ENCODE measurements around the gene EPG5. TPM values are rescaled to one million over a fixed set of nuclear protein-coding genes. Genes with fewer than 3 reads are reported as not detected.

The EPG5 gene
- total RNA-seq, 2 experiments from 2014 or later: 4.8 to 8.7 TPM

DNA sequence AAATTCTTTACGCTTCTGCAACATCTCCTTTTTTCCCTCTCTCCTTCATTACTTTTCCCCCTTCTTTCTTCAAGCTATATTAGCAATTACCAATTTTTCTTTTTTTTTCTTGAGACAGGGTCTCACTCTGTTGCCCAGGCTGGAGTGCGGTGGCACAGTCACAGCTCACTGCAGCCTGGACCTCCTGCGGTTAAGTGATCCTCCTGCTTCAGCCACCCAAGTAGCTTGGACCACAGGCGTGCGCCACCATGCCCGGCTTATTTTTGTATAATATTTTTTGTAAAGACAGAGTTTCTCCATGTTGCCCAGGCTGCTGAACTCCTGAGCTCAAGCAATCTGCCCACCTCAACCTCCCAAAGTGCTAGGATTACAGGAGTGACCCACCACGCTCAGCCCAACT is 70.7 kb downstream of the EPG5 start:
- intact Hi-C loops (cut with micrococcal nuclease; ENCODE audit: unreplicated experiment): no loop called here
- POLR2A ChIA-PET: no interaction called here
- H3K9me2 ChIP-seq (ENCODE audit: insufficient read depth, low read length): no peaks in the 10 kb centered on the region
- no peak overlapping the region for H3K27ac ChIP-seq (ENCODE audit: low read depth, low read length, poor library complexity, severe bottlenecking)
- no peaks in the 10 kb centered on the region for H3K4me1 ChIP-seq (ENCODE audit: insufficient read depth, low read length, poor library complexity, severe bottlenecking)
- peaks cover 13% of the 10 kb centered on the region for H3K36me3 ChIP-seq (ENCODE audit: insufficient read depth, low read length)
- no peak overlapping the region for H3K4me3 ChIP-seq (ENCODE audit: low read depth, low read length, poor library complexity, severe bottlenecking)
- CTCF ChIA-PET (ENCODE audit: unreplicated experiment): no interaction called here
- H3K79me2 ChIP-seq (ENCODE audit: insufficient read depth, low read depth, low read length): no peaks in the 10 kb centered on the region
- DNase-seq (ENCODE audit: low spot score): no peak
- no peak overlapping the region for H2AFZ ChIP-seq (ENCODE audit: low read length)
- no peaks in the 10 kb centered on the region for H4K20me1 ChIP-seq (ENCODE audit: insufficient read depth, low read length)
- H3K9me3 ChIP-seq (ENCODE audit: low read length): no peaks in the 10 kb centered on the region
- no peak overlapping the region for H3K4me2 ChIP-seq (ENCODE audit: low read length)
- BruUV-seq (replicated peaks): no TSS peak
- TF ChIP-seq, protein P1, sequence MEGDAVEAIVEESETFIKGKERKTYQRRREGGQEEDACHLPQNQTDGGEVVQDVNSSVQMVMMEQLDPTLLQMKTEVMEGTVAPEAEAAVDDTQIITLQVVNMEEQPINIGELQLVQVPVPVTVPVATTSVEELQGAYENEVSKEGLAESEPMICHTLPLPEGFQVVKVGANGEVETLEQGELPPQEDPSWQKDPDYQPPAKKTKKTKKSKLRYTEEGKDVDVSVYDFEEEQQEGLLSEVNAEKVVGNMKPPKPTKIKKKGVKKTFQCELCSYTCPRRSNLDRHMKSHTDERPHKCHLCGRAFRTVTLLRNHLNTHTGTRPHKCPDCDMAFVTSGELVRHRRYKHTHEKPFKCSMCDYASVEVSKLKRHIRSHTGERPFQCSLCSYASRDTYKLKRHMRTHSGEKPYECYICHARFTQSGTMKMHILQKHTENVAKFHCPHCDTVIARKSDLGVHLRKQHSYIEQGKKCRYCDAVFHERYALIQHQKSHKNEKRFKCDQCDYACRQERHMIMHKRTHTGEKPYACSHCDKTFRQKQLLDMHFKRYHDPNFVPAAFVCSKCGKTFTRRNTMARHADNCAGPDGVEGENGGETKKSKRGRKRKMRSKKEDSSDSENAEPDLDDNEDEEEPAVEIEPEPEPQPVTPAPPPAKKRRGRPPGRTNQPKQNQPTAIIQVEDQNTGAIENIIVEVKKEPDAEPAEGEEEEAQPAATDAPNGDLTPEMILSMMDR (conservative IDR thresholded peaks at IDR 0.05; ENCODE audit: low read length): no peak
- no peak for TF ChIP-seq EZH2phosphoT487 (IDR thresholded peaks at IDR 0.05; ENCODE audit: borderline replicate concordance, low read depth, low read length)

DNA sequence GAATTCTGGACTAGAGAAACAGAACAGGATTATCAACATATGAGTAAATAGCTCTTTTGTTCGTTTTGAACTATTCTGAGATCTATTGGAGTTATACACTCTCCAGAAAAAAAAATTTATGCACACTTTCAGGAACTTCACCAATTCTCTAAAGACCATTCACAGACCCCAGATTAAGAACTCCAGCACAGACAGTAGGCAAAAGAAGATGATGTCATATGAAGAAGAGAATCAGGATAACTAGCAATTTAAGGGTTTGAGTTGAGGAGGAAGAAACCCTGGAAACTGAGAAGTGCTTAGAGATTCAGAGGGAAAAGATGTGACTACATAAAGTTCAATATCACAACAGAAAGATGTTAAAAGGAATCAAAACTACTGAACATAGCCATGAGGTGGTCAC is 71.8 kb downstream of the EPG5 start:
- H3K4me2 ChIP-seq (ENCODE audit: low read length): no peak overlapping the region
- H3K4me3 ChIP-seq (ENCODE audit: low read depth, low read length, poor library complexity, severe bottlenecking): no peak overlapping the region
- intact Hi-C loops (cut with micrococcal nuclease; ENCODE audit: unreplicated experiment): no loop called here
- H3K27ac ChIP-seq (ENCODE audit: low read depth, low read length, poor library complexity, severe bottlenecking): no peak overlapping the region
- H3K9me2 ChIP-seq (ENCODE audit: insufficient read depth, low read length): no peaks in the 10 kb centered on the region
- ChIA-PET CTCF (ENCODE audit: unreplicated experiment) (no interaction called here), POLR2A (no interaction called here)
- DNase-seq (ENCODE audit: low spot score): no peak
- H2AFZ ChIP-seq (ENCODE audit: low read length): no peak overlapping the region
- H4K20me1 ChIP-seq (ENCODE audit: insufficient read depth, low read length): no peaks in the 10 kb centered on the region
- no peaks in the 10 kb centered on the region for H3K79me2 ChIP-seq (ENCODE audit: insufficient read depth, low read depth, low read length)
- H3K9me3 ChIP-seq (ENCODE audit: low read length): no peaks in the 10 kb centered on the region
- H3K4me1 ChIP-seq (ENCODE audit: insufficient read depth, low read length, poor library complexity, severe bottlenecking): no peaks in the 10 kb centered on the region
- peaks cover 13% of the 10 kb centered on the region for H3K36me3 ChIP-seq (ENCODE audit: insufficient read depth, low read length)
- TF ChIP-seq, protein P1 (conservative IDR thresholded peaks at IDR 0.05; ENCODE audit: low read length): no peak
- no peak for TF ChIP-seq EZH2phosphoT487 (IDR thresholded peaks at IDR 0.05; ENCODE audit: borderline replicate concordance, low read depth, low read length)
- no TSS peak for BruUV-seq (replicated peaks)

DNA sequence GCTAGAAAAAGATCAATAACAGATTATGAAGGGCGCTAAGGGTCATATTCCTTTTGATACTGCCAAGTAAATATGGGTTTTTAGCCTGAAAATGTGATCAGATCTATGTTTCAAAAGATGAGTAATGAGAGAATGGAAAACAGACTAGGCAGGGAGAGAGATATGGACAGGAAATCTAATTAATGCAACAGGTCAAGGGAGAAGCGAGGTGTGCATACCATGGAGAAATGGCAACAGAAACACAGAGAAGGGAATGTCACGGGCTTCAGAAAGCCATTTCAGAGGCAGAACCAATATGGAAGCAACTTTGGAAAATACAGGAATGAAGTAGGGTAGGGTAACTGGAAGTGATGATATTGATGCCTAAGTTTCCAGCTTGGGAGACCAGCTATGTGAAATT is 72.3 kb downstream of the EPG5 start:
- Histone ChIP-seq H3K36me3 (ENCODE audit: insufficient read depth, low read length) (peaks cover 13% of the 10 kb centered on the region), H3K9me3 (ENCODE audit: low read length) (no peaks in the 10 kb centered on the region), H3K4me1 (ENCODE audit: insufficient read depth, low read length, poor library complexity, severe bottlenecking) (no peaks in the 10 kb centered on the region), H2AFZ (ENCODE audit: low read length) (no peak overlapping the region), H3K4me3 (ENCODE audit: low read depth, low read length, poor library complexity, severe bottlenecking) (no peak overlapping the region), H3K79me2 (ENCODE audit: insufficient read depth, low read depth, low read length) (no peaks in the 10 kb centered on the region), H3K9me2 (ENCODE audit: insufficient read depth, low read length) (no peaks in the 10 kb centered on the region), H3K27ac (ENCODE audit: low read depth, low read length, poor library complexity, severe bottlenecking) (no peak overlapping the region), H3K4me2 (ENCODE audit: low read length) (no peak overlapping the region), H4K20me1 (ENCODE audit: insufficient read depth, low read length) (no peaks in the 10 kb centered on the region)
- no peak for TF ChIP-seq EZH2phosphoT487 (IDR thresholded peaks at IDR 0.05; ENCODE audit: borderline replicate concordance, low read depth, low read length)
- TF ChIP-seq, protein P1 (conservative IDR thresholded peaks at IDR 0.05; ENCODE audit: low read length): no peak
- DNase-seq (ENCODE audit: low spot score): no peak
- BruUV-seq (replicated peaks): no TSS peak
- intact Hi-C loops (cut with micrococcal nuclease; ENCODE audit: unreplicated experiment): no loop called here
- CTCF ChIA-PET (ENCODE audit: unreplicated experiment): no interaction called here
- POLR2A ChIA-PET: no interaction called here
